Right ventricle myocardium superior (tissue), 1 donor: ENCODE data around the gene SIMC1. TPM values are rescaled to one million over a fixed set of nuclear protein-coding genes. Genes with fewer than 3 reads are reported as not detected.
A peak's percentile ranks its signal among the peaks of the same experiment; 100 is the strongest.
"Not testable (repeated sequence)": the region's sequence is repeated elsewhere in the genome, so short reads cannot be mapped to it uniquely, and the experiment has no call there.

ENCODE experiments used
- ATAC-seq: fragments of 200-7000 bp; cut with Tn5 transposase; one replicate; pipeline ENCODE4 v1.9.1; 2020; ENCODE audit warnings: mild to moderate bottlenecking; ENCODE audit not compliant: poor library complexity
- DNase-seq: peaks from one replicate; pipeline ENCODE4 v3.0.0-alpha.2; 2020
- intact Hi-C: fragments of 100-400 bp; cut with DNase I; formaldehyde crosslinking; loops from one replicate; pipeline ENCODE4 v1.11.2; 2022
- total RNA-seq: library from RNA; stranded (reverse); fragmentation: NEBNext Ultra II Directional; extraction: Animal tissue kit (Norgen Biotek cat#: 25700); gene quantifications from one replicate; pipeline ENCODE4 v1.2.1, GENCODE V29; 2021
- donor health status: DM: no; HTN: yes; CAD: no; lungs with severe emphysema.

The SIMC1 gene
- total RNA-seq, 1 donor from 2014 or later, result 3.6 TPM

GRCh38 chr5:176203086-176203485 is 35.1 kb upstream of the SIMC1 start:
- intact Hi-C loops, result no loop called here
- no peak for ATAC-seq
- DNase-seq, result no peak

GRCh38 chr5:176203535-176203934 is 34.7 kb upstream of the SIMC1 start:
- intact Hi-C loops, ATAC-seq: not testable (repeated sequence)

GRCh38 chr5:176214466-176215021 is 23.7 kb upstream of the SIMC1 start:
- ATAC-seq, intact Hi-C loops: not testable (repeated sequence)

More at GRCh38 chr5:176203535-176203934, 34.7 kb upstream of the SIMC1 start:
- not testable (repeated sequence) for DNase-seq

GRCh38 chr5:176216393-176216916 is 21.8 kb upstream of the SIMC1 start:
- peak; percentile 79 for DNase-seq
- intact Hi-C loops, result not testable (repeated sequence)
- ATAC-seq, result peak; percentile 88

More at GRCh38 chr5:176214466-176215021, 23.7 kb upstream of the SIMC1 start:
- not testable (repeated sequence) for DNase-seq

- intact Hi-C loops, DNase-seq, ATAC-seq: not testable (repeated sequence)
These were observed 21.0 kb upstream of the SIMC1 start for GRCh38 chr5:176217188-176217729.

- DNase-seq, intact Hi-C loops, ATAC-seq: not testable (repeated sequence)
These were observed 20.5 kb upstream of the SIMC1 start for GRCh38 chr5:176217764-176218163.

GRCh38 chr5:176222006-176222405 is 16.2 kb upstream of the SIMC1 start:
- DNase-seq, ATAC-seq, intact Hi-C loops: not testable (repeated sequence)

GRCh38 chr5:176228358-176228757 is 9.9 kb upstream of the SIMC1 start:
- DNase-seq, intact Hi-C loops, ATAC-seq: not testable (repeated sequence)

- intact Hi-C loops, DNase-seq, ATAC-seq: not testable (repeated sequence)
These were observed 5.0 kb upstream of the SIMC1 start for GRCh38 chr5:176233253-176233652.

GRCh38 chr5:176235155-176235554 is 3.1 kb upstream of the SIMC1 start:
- ATAC-seq, result peak; percentile 27

GRCh38 chr5:176238645-176239283 is 540 bp downstream of the SIMC1 start:
- intact Hi-C loops, DNase-seq: not testable (repeated sequence)
- peak; percentile 81 for ATAC-seq

More at GRCh38 chr5:176235155-176235554, 3.1 kb upstream of the SIMC1 start:
- intact Hi-C loops, DNase-seq: not testable (repeated sequence)

GRCh38 chr5:176239304-176239703 is 1.1 kb downstream of the SIMC1 start:
- DNase-seq, ATAC-seq, intact Hi-C loops: not testable (repeated sequence)

GRCh38 chr5:176244318-176244717 is 6.1 kb downstream of the SIMC1 start:
- DNase-seq, intact Hi-C loops, ATAC-seq: not testable (repeated sequence)

- intact Hi-C loops, DNase-seq, ATAC-seq: not testable (repeated sequence)
These were observed 6.8 kb downstream of the SIMC1 start for GRCh38 chr5:176245074-176245473.

- ATAC-seq, intact Hi-C loops, DNase-seq: not testable (repeated sequence)
These were observed 7.3 kb downstream of the SIMC1 start for GRCh38 chr5:176245489-176245888.

GRCh38 chr5:176250691-176251090 is 12.5 kb downstream of the SIMC1 start:
- intact Hi-C loops, result not testable (repeated sequence)

GRCh38 chr5:176252171-176252570 is 13.9 kb downstream of the SIMC1 start:
- intact Hi-C loops, ATAC-seq, DNase-seq: not testable (repeated sequence)

More at GRCh38 chr5:176250691-176251090, 12.5 kb downstream of the SIMC1 start:
- ATAC-seq, DNase-seq: not testable (repeated sequence)

- intact Hi-C loops, ATAC-seq, DNase-seq: not testable (repeated sequence)
These were observed 15.3 kb downstream of the SIMC1 start for GRCh38 chr5:176253370-176254065.

GRCh38 chr5:176254066-176254393 is 15.8 kb downstream of the SIMC1 start:
- ATAC-seq, intact Hi-C loops: not testable (repeated sequence)

More at GRCh38 chr5:176254066-176254393, 15.8 kb downstream of the SIMC1 start:
- DNase-seq, result not testable (repeated sequence)
